Karpas-422 (cell line): Measurements from ENCODE around the gene RPL22. TPM values are rescaled to one million over a fixed set of nuclear protein-coding genes. Genes with fewer than 3 reads are reported as not detected.

Source experiments
- DNase-seq: peaks from one replicate; pipeline ENCODE4 v3.0.0-alpha.2; 2015
- H2AFZ ChIP-seq: fragments of 200-600 bp; sonication (generic); 2 replicates; pipeline ENCODE4 v1.6.1; 2014; ENCODE audit warnings: antibody characterized with exemption, low read length, mixed read lengths
- H3K27ac ChIP-seq: fragments of 200-600 bp; sonication (generic); 2 replicates; pipeline ENCODE4 v1.5.1; 2014; ENCODE audit warnings: mild to moderate bottlenecking, low read length, moderate library complexity
- H3K27me3 ChIP-seq: fragments of 200-600 bp; sonication (generic); 2 replicates; pipeline ENCODE4 v1.6.1; 2014; ENCODE audit warnings: low read length, mixed read lengths
- H3K36me3 ChIP-seq: fragments of 200-600 bp; sonication (generic); 2 replicates; pipeline ENCODE4 v1.6.1; 2014; ENCODE audit warnings: low read length, mixed read lengths; ENCODE audit not compliant: insufficient read depth
- H3K4me1 ChIP-seq: fragments of 200-600 bp; sonication (generic); 2 replicates; pipeline ENCODE4 v1.6.1; 2014; ENCODE audit warnings: mild to moderate bottlenecking, low read length, mixed read lengths
- H3K4me2 ChIP-seq: fragments of 200-600 bp; sonication (generic); 2 replicates; pipeline ENCODE4 v1.6.1; 2014; ENCODE audit warnings: low read length, low read depth, mild to moderate bottlenecking; ENCODE audit not compliant: poor library complexity, severe bottlenecking
- H3K4me3 ChIP-seq: fragments of 200-600 bp; sonication (generic); 2 replicates; pipeline ENCODE4 v1.5.1; 2014; ENCODE audit warnings: mild to moderate bottlenecking, antibody characterized with exemption, low read length, mixed read lengths
- H3K79me2 ChIP-seq: fragments of 200-600 bp; sonication (generic); 2 replicates; pipeline ENCODE4 v1.6.1; 2014; ENCODE audit warnings: mild to moderate bottlenecking, low read length, mixed read lengths
- H3K9ac ChIP-seq: fragments of 200-600 bp; sonication (generic); 2 replicates; pipeline ENCODE4 v1.6.0; 2014; ENCODE audit warnings: low read length
- H3K9me2 ChIP-seq: fragments of 200-600 bp; sonication (generic), shearing (Covaris generic); replicated peaks from 2 replicates; pipeline ENCODE4 v1.6.0; 2014; ENCODE audit warnings: mild to moderate bottlenecking, low read length, moderate library complexity; ENCODE audit not compliant: insufficient read depth
- H3K9me3 ChIP-seq: fragments of 300-700, 200-600 bp; sonication (generic); 2 replicates; pipeline ENCODE4 v1.6.1; 2014; ENCODE audit warnings: low read length, mixed read lengths
- H4K20me1 ChIP-seq: fragments of 200-600 bp; sonication (generic); 2 replicates; pipeline ENCODE4 v1.6.1; 2014; ENCODE audit warnings: mild to moderate bottlenecking, antibody characterized with exemption, low read length, low read depth; ENCODE audit not compliant: insufficient read depth
- total RNA-seq: library from RNA; depleted of rRNA; stranded (reverse); fragments of >200 nt; shearing (Covaris generic); gene quantifications from 2 replicates; pipeline ENCODE4 v1.2.3, GENCODE V29; 2014; ENCODE audit warnings: low replicate concordance

The RPL22 gene
- total RNA-seq, 1 experiment from 2014 or later = 183 TPM

DNA sequence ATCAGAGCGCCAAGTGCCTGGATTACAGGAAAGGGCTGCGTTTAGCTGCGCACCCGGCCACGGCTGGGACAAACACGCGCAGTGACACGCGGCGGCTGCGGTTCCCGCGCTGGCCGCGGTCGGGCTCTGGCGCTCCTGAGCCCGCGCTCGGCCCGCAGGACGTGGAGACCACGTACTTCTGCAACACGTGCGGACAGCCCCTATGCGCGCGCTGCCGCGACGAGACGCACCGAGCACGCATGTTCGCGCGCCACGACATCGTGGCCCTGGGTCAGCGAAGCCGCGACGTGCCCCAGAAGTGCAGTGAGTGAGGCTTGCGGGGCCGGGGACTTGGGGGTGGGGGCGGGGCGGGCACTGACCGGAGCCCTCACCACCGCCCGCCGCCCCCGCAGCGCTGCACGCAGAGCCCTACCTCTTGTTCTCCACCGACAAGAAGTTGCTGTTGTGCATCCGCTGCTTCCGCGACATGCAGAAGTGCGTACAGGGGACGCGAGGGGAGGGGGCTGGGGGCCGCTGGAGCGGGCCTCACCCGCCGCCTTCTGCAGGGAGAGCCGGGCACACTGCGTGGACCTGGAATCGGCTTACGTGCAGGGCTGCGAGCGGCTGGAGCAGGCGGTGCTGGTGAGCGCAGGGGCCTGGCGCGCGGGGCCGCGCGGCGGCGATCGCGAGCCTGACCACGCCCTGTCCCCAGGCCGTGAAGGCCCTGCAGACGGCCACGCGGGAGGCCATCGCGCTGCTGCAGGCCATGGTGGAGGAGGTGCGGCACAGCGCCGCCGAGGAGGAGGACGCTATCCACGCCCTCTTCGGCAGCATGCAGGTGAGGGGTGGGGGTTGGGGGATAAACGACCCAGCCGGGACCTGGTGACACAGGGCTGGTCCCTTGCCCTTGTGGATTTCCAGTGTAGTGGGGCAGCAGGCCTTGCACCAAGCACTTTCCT, 9.6 kb upstream of the RPL22 start:
- Histone ChIP-seq H3K4me2 (no peak overlapping the region), H4K20me1 (no peaks in the 10 kb centered on the region), H3K9me2 (no peaks in the 10 kb centered on the region), H2AFZ (no peak overlapping the region), H3K79me2 (no peaks in the 10 kb centered on the region), H3K9me3 (no peaks in the 10 kb centered on the region), H3K27ac (no peak overlapping the region), H3K9ac (no peak overlapping the region), H3K4me1 (peaks cover 14% of the 10 kb centered on the region), H3K4me3 (no peak overlapping the region), H3K27me3 (no peaks in the 10 kb centered on the region), H3K36me3 (no peaks in the 10 kb centered on the region)
- DNase-seq = no peak

DNA sequence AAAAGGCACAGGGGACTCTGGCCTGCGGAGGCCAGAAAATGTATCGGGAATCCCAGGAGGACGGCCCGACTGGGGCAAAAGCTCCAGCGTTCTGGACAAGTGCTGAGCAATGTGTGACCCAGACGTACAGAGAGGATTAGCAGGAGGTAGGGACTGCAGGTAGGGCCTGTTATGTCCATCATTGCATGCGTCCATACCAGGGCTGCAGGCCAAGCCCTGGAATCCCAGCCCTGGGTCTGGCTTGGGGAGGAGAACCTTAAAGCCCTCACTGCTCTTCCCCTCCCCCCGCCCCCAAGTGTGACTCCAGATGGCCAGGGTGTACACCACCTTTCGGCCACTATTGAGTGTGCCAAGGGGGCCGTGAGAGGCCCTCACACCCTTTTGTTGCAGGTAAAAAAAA, 8.5 kb upstream of the RPL22 start:
- H4K20me1 ChIP-seq = no peaks in the 10 kb centered on the region
- no peaks in the 10 kb centered on the region for H3K79me2 ChIP-seq
- H3K9ac ChIP-seq = no peak overlapping the region
- H3K36me3 ChIP-seq = no peaks in the 10 kb centered on the region
- H3K27me3 ChIP-seq = no peaks in the 10 kb centered on the region
- H3K9me3 ChIP-seq = no peaks in the 10 kb centered on the region
- H3K4me1 ChIP-seq = peaks cover 12% of the 10 kb centered on the region
- H2AFZ ChIP-seq = no peak overlapping the region
- H3K27ac ChIP-seq = no peak overlapping the region
- no peaks in the 10 kb centered on the region for H3K9me2 ChIP-seq
- no peak for DNase-seq
- H3K4me2 ChIP-seq = no peak overlapping the region
- no peak overlapping the region for H3K4me3 ChIP-seq

- DNase-seq = no peak
Measured at GRCh38 chr1:6207075-6207885, 7.9 kb upstream of the RPL22 start.

GRCh38 chr1:6206520-6206855, 7.1 kb upstream of the RPL22 start:
- DNase-seq = no peak
- Histone ChIP-seq H3K9me2 (no peaks in the 10 kb centered on the region), H3K27ac (no peak overlapping the region), H2AFZ (no peak overlapping the region), H3K9me3 (no peaks in the 10 kb centered on the region), H4K20me1 (no peaks in the 10 kb centered on the region), H3K9ac (no peak overlapping the region), H3K4me2 (no peak overlapping the region), H3K4me1 (no peaks in the 10 kb centered on the region), H3K36me3 (no peaks in the 10 kb centered on the region), H3K27me3 (no peaks in the 10 kb centered on the region), H3K4me3 (no peak overlapping the region), H3K79me2 (no peaks in the 10 kb centered on the region)

More at GRCh38 chr1:6207075-6207885, 7.9 kb upstream of the RPL22 start:
- H3K4me2 ChIP-seq = no peak overlapping the region
- no peaks in the 10 kb centered on the region for H3K9me2 ChIP-seq
- H3K4me1 ChIP-seq = peaks cover 5% of the 10 kb centered on the region
- no peak overlapping the region for H3K4me3 ChIP-seq
- H3K9ac ChIP-seq = no peak overlapping the region
- H3K9me3 ChIP-seq = no peaks in the 10 kb centered on the region
- H2AFZ ChIP-seq = no peak overlapping the region
- no peaks in the 10 kb centered on the region for H4K20me1 ChIP-seq
- H3K27ac ChIP-seq = no peak overlapping the region
- no peaks in the 10 kb centered on the region for H3K79me2 ChIP-seq
- H3K36me3 ChIP-seq = no peaks in the 10 kb centered on the region
- no peaks in the 10 kb centered on the region for H3K27me3 ChIP-seq

DNA sequence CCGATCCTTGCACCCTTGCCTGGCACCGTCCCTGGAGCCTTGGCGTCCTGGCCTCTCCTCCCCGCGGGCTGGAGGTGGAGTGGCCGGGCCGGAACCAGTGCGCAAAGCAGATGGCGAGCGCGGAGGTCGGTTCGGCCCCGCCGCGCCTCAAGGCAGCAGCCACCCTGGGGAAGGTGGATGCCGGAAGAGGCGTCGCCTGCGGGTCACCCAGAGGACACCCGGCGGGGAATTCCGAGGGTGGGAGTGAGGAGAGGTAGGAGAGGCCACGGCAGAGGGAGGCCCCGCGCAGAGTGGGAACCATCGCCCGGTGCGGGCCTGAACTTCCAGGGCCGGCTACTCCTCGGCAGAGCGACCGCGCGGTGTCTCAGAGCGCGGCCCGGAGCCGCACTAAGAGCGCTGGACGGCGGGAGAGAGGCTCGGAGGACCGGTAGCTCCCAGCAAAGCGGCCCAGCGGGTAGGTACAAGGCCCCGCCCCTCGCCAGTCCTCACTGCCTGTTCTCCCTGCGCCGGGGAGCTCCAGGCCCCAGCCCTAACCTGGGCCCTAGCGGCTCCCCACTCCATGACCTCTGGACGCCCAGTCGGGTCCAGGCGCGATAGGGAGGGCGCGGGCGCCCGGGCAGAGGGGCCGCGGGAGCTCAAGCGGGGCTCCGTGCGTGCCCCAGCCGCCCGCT, 6.6 kb upstream of the RPL22 start, which contains the start of gene RNF207:
TSS of gene RNF207 (plus strand) at position 271 of the 671 bp plus-strand sequence. CDS start 417 bp downstream, outside the sequence.
- H3K36me3 ChIP-seq = no peaks in the 10 kb centered on the region
- H3K27me3 ChIP-seq = no peaks in the 10 kb centered on the region
- H2AFZ ChIP-seq = no peak within 1 kb of the TSS
- H4K20me1 ChIP-seq = no peaks in the 10 kb centered on the region
- DNase-seq = no peak
- H3K9ac ChIP-seq = no peak within 1 kb of the TSS
- no peaks in the 10 kb centered on the region for H3K79me2 ChIP-seq
- no peaks in the 10 kb centered on the region for H3K4me1 ChIP-seq
- H3K9me3 ChIP-seq = no peaks in the 10 kb centered on the region
- no peak within 1 kb of the TSS for H3K4me3 ChIP-seq
- no peak within 1 kb of the TSS for H3K4me2 ChIP-seq
- H3K27ac ChIP-seq = no peak within 1 kb of the TSS
- no peaks in the 10 kb centered on the region for H3K9me2 ChIP-seq

DNA sequence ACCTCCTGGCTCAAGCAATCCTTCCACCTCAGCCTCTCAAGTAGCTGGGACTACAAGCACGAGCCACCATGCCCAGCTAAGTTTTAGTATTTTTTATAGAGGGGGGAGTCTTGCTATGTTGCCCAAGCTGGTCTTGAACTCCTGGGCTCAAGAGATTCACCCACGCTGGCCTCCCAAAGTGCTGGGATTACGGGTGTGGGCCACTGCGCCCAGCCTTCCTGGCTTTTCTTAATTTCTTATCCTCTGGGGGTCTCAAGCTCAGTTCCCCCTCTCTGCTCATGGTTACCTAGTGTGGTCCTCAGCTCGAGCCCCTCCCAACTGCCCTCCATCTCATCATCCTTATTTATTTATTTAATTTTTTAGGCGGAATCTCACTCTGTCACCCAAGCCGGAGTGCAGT, 2.9 kb upstream of the RPL22 start:
- no peak overlapping the region for H3K27ac ChIP-seq
- H3K27me3 ChIP-seq = no peaks in the 10 kb centered on the region
- no peak overlapping the region for H3K4me3 ChIP-seq
- no peak for DNase-seq
- peaks cover 3% of the 10 kb centered on the region; the same call in 1 of the 2 replicates for H3K36me3 ChIP-seq
- H4K20me1 ChIP-seq = peaks cover 17% of the 10 kb centered on the region
- H2AFZ ChIP-seq = no peak overlapping the region
- no peak overlapping the region for H3K4me2 ChIP-seq
- peaks cover 21% of the 10 kb centered on the region for H3K4me1 ChIP-seq
- no peaks in the 10 kb centered on the region for H3K9me3 ChIP-seq
- H3K9ac ChIP-seq = no peak overlapping the region
- no peaks in the 10 kb centered on the region for H3K9me2 ChIP-seq
- H3K79me2 ChIP-seq = peaks cover 28% of the 10 kb centered on the region

- H3K9me3 ChIP-seq = no peaks in the 10 kb centered on the region
- H3K4me1 ChIP-seq = peaks cover 26% of the 10 kb centered on the region
- H3K79me2 ChIP-seq = peaks cover 44% of the 10 kb centered on the region
- H2AFZ ChIP-seq = peak overlapping the region; percentile 61
- peak overlapping the region; percentile 57 for H3K9ac ChIP-seq
- peaks cover 31% of the 10 kb centered on the region for H4K20me1 ChIP-seq
- H3K36me3 ChIP-seq = peaks cover 18% of the 10 kb centered on the region
- no peak overlapping the region for H3K27ac ChIP-seq
- H3K9me2 ChIP-seq = no peaks in the 10 kb centered on the region
- no peak for DNase-seq
- H3K4me3 ChIP-seq = peak overlapping the region; percentile 71
- H3K4me2 ChIP-seq = peak overlapping the region; percentile 61
- no peaks in the 10 kb centered on the region for H3K27me3 ChIP-seq
Measured at GRCh38 chr1:6200188-6200809, 904 bp upstream of the RPL22 start.
